ENCODE measurements around the gene PIGN. TPM values are rescaled to one million over a fixed set of nuclear protein-coding genes. Genes with fewer than 3 reads are reported as not detected.

PIGN gene
- total RNA-seq, 3 donors from 2014 or later (not counting 1 experiment from before 2014, with no cell fraction given): 12.2 to 21.7 (median 20.1) TPM

GRCh38 chr18:62105376-62105775 lies 81.5 kb downstream of the PIGN start:
- H3K9me3 Mint-ChIP-seq: no peaks in the 10 kb centered on the region
- Histone ChIP-seq H3K27ac (ENCODE audit: low read length) (no peak overlapping the region), H3K36me3 (ENCODE audit: control insufficient read depth, insufficient read depth, low read length) (peaks cover 8% of the 10 kb centered on the region), H3K4me1 (ENCODE audit: control insufficient read depth, insufficient read depth, low read length) (no peaks in the 10 kb centered on the region), H3K27me3 (ENCODE audit: control insufficient read depth, insufficient read depth, low read length) (no peaks in the 10 kb centered on the region), H3K9me3 (ENCODE audit: control insufficient read depth, insufficient read depth, low read length) (no peaks in the 10 kb centered on the region), H3K4me3 (ENCODE audit: low read length) (no peak overlapping the region)
- ATAC-seq (no peak), DNase-seq (no peak)
- TF ChIP-seq CTCF (IDR thresholded peaks at IDR 0.05): no peak
- intact Hi-C loops (cut with micrococcal nuclease): no loop called here
- no peaks in the 10 kb centered on the region for H3K4me1 Mint-ChIP-seq
- H3K4me3 Mint-ChIP-seq: no peak overlapping the region
- no peak overlapping the region for H3K27ac Mint-ChIP-seq
- H3K27me3 Mint-ChIP-seq (ENCODE audit: low read depth in 2 of 2): no peaks in the 10 kb centered on the region
- no CpG with 5 or more reads among the region's 3 CpGs for whole genome bisulfite sequencing (ENCODE audit: insufficient coverage)
- no peaks in the 10 kb centered on the region for H3K36me3 Mint-ChIP-seq

GRCh38 chr18:62102221-62102620 lies 84.6 kb downstream of the PIGN start:
- Histone ChIP-seq H3K4me1 (ENCODE audit: control insufficient read depth, insufficient read depth, low read length) (no peaks in the 10 kb centered on the region), H3K4me3 (ENCODE audit: low read length) (no peak overlapping the region), H3K36me3 (ENCODE audit: control insufficient read depth, insufficient read depth, low read length) (peaks cover 14% of the 10 kb centered on the region), H3K27ac (ENCODE audit: low read length) (no peak overlapping the region), H3K9me3 (ENCODE audit: control insufficient read depth, insufficient read depth, low read length) (no peaks in the 10 kb centered on the region), H3K27me3 (ENCODE audit: control insufficient read depth, insufficient read depth, low read length) (no peaks in the 10 kb centered on the region)
- 84% methylated on average over 1 of the region's 1 CpG for WGBS (ENCODE audit: insufficient coverage)
- Mint-ChIP-seq H3K4me3 (no peak overlapping the region), H3K4me1 (no peaks in the 10 kb centered on the region), H3K27me3 (ENCODE audit: low read depth in 2 of 2) (no peaks in the 10 kb centered on the region), H3K36me3 (peaks cover 15% of the 10 kb centered on the region), H3K27ac (no peak overlapping the region), H3K9me3 (peaks cover 0 to 3% of the 10 kb centered on the region in 2 donors)
- DNase-seq (no peak), ATAC-seq (no peak)
- no peak for TF ChIP-seq CTCF (IDR thresholded peaks at IDR 0.05)
- intact Hi-C loops (cut with micrococcal nuclease): no loop called here

GRCh38 chr18:62101321-62101721 lies 85.5 kb downstream of the PIGN start:
- Histone ChIP-seq H3K4me1 (ENCODE audit: control insufficient read depth, insufficient read depth, low read length) (no peaks in the 10 kb centered on the region), H3K36me3 (ENCODE audit: control insufficient read depth, insufficient read depth, low read length) (peaks cover 11% of the 10 kb centered on the region), H3K27ac (ENCODE audit: low read length) (no peak overlapping the region), H3K9me3 (ENCODE audit: control insufficient read depth, insufficient read depth, low read length) (no peaks in the 10 kb centered on the region), H3K4me3 (ENCODE audit: low read length) (no peak overlapping the region), H3K27me3 (ENCODE audit: control insufficient read depth, insufficient read depth, low read length) (no peaks in the 10 kb centered on the region)
- intact Hi-C loops (cut with micrococcal nuclease): no loop called here
- no peak for TF ChIP-seq CTCF (IDR thresholded peaks at IDR 0.05)
- no peak for ATAC-seq
- Mint-ChIP-seq H3K27me3 (ENCODE audit: low read depth in 2 of 2) (no peaks in the 10 kb centered on the region), H3K4me3 (no peak overlapping the region), H3K4me1 (no peaks in the 10 kb centered on the region), H3K27ac (no peak overlapping the region), H3K36me3 (peaks cover 15% of the 10 kb centered on the region), H3K9me3 (peaks cover 0 to 3% of the 10 kb centered on the region in 2 donors)
- no CpG with 5 or more reads among the region's 1 CpG for WGBS (ENCODE audit: insufficient coverage)
- no peak for DNase-seq

- intact Hi-C loops (cut with micrococcal nuclease): no loop called here
- Mint-ChIP-seq H3K9me3 (peaks cover 0 to 3% of the 10 kb centered on the region in 2 donors), H3K36me3 (peaks cover 15% of the 10 kb centered on the region), H3K4me1 (no peaks in the 10 kb centered on the region), H3K4me3 (no peak overlapping the region), H3K27ac (no peak overlapping the region), H3K27me3 (ENCODE audit: low read depth in 2 of 2) (no peaks in the 10 kb centered on the region)
- no peaks in the 10 kb centered on the region for H3K4me1 ChIP-seq (ENCODE audit: control insufficient read depth, insufficient read depth, low read length)
- no peaks in the 10 kb centered on the region for H3K9me3 ChIP-seq (ENCODE audit: control insufficient read depth, insufficient read depth, low read length)
- no peaks in the 10 kb centered on the region for H3K27me3 ChIP-seq (ENCODE audit: control insufficient read depth, insufficient read depth, low read length)
- H3K27ac ChIP-seq (ENCODE audit: low read length): no peak overlapping the region
- ATAC-seq (no peak), DNase-seq (no peak)
- no peak overlapping the region for H3K4me3 ChIP-seq (ENCODE audit: low read length)
- 93% methylated on average over 2 of the region's 4 CpGs for WGBS (ENCODE audit: insufficient coverage)
- TF ChIP-seq CTCF (IDR thresholded peaks at IDR 0.05): no peak
- peaks cover 10% of the 10 kb centered on the region for H3K36me3 ChIP-seq (ENCODE audit: control insufficient read depth, insufficient read depth, low read length)
These were observed 87.9 kb downstream of the PIGN start for GRCh38 chr18:62098960-62099359.
